K562 (cell line): Measurements from ENCODE around the gene MSH3. TPM values are rescaled to one million over a fixed set of nuclear protein-coding genes. Genes with fewer than 3 reads are reported as not detected.
A peak's percentile ranks its signal among the peaks of the same experiment; 100 is the strongest.

Experiments
- ATAC-seq: fragments of 200-7000 bp; cut with Tn5 transposase; 3 replicates; pipeline ENCODE4 v1.9.1; 2020; ENCODE audit warnings: moderate library complexity
- BruUV-seq: library from RNA; stranded (reverse); fragments of 400-500 nt; replicated peaks from 2 replicates; lab custom pipeline; 2021; lab: Mats Ljungman, UMichigan
- CTCF ChIA-PET: fragments of 300-600 bp; formaldehyde crosslinking; extraction: SDS; loops from one replicate; lab custom pipeline; 2021; ENCODE audit warnings: low intra/inter-chr PET ratio; lab: Yijun Ruan, JAX
- POLR2A ChIA-PET: fragments of 300-600, 350-650 bp; sonication (Branson Sonifier 250); formaldehyde crosslinking; extraction: SDS; loops from one replicate; lab custom pipeline; 2021; ENCODE audit warnings: antibody characterized with exemption, inconsistent platforms; lab: Yijun Ruan, JAX
- DNase-seq, 4 experiments: peaks; one replicate each; pipeline versions ENCODE4 v3.0.0 to v3.0.0-alpha.2; 2011 to 2018; ENCODE audit warnings: low spot score in 3 of 4, mixed read lengths in 3 of 4; ENCODE audit errors: extremely low read depth in 1 of 4
- FAIRE-seq: peaks from 2 replicates; lab custom pipeline; 2011; peaks lifted over from hg19 to GRCh38; lab: Jason Lieb, UNC
- H2AFZ ChIP-seq: 2 replicates; pipeline ENCODE4 v1.6.0; 2011; ENCODE audit warnings: low read depth, low read length, control low read depth, inconsistent platforms
- H3K27ac ChIP-seq: fragments of 200-600 bp; 3 replicates; pipeline ENCODE4 v1.8.0; 2011; ENCODE audit warnings: low read depth, mild to moderate bottlenecking, control low read depth, inconsistent platforms, low read length, moderate library complexity, mixed read lengths; ENCODE audit errors: extremely low read depth
- H3K27me3 ChIP-seq, 2 experiments: fragments of 300-600 bp in 1 of 2; 2 replicates in 1 of 2; 3 replicates in 1 of 2; pipeline versions ENCODE4 v1.6.0 to v1.8.0; 2011; ENCODE audit warnings: inconsistent platforms in 2 of 2, low read length in 2 of 2, mild to moderate bottlenecking in 1 of 2, mixed read lengths in 1 of 2, moderate library complexity in 1 of 2; ENCODE audit not compliant: control insufficient read depth in 2 of 2, insufficient read depth in 2 of 2
- H3K36me3 ChIP-seq: fragments of 300-600 bp; 3 replicates; pipeline ENCODE4 v1.8.0; 2011; ENCODE audit warnings: mild to moderate bottlenecking, low read length, inconsistent platforms; ENCODE audit not compliant: control insufficient read depth, insufficient read depth
- H3K4me1 ChIP-seq, 2 experiments: fragments of 200-600 bp in 1 of 2; replicated peaks in 1 of 2; 2 replicates in 1 of 2; 3 replicates in 1 of 2; pipeline versions ENCODE4 v1.5.1 to v1.8.0; 2011; ENCODE audit warnings: inconsistent platforms in 2 of 2, low read length in 2 of 2, mild to moderate bottlenecking in 1 of 2, mixed read lengths in 1 of 2, moderate library complexity in 1 of 2; ENCODE audit not compliant: control insufficient read depth in 2 of 2, insufficient read depth in 2 of 2
- H3K4me2 ChIP-seq: 2 replicates; pipeline ENCODE4 v1.6.1; 2011; ENCODE audit warnings: low read length, control low read depth, inconsistent platforms, mixed read lengths; ENCODE audit not compliant: insufficient read depth
- H3K4me3 ChIP-seq: fragments of 200-600 bp; sonication (generic), shearing (Covaris generic); 2 replicates; pipeline ENCODE4 v1.5.1; 2016; ENCODE audit warnings: control low read depth, inconsistent platforms
- H3K79me2 ChIP-seq: fragments of 200-600 bp; 3 replicates; pipeline ENCODE4 v1.8.0; 2011; ENCODE audit warnings: low read length, inconsistent platforms; ENCODE audit not compliant: control insufficient read depth, insufficient read depth
- H3K9ac ChIP-seq, 2 experiments: 2 replicates each; pipeline versions ENCODE4 v1.6.0 to v1.6.1; 2011; ENCODE audit warnings: low read depth in 2 of 2, low read length in 2 of 2, control low read depth in 1 of 2, inconsistent platforms in 1 of 2, mild to moderate bottlenecking in 1 of 2, mixed read lengths in 1 of 2; ENCODE audit not compliant: insufficient read depth in 1 of 2
- H3K9me1 ChIP-seq: one replicate; pipeline ENCODE4 v1.6.0; 2011; ENCODE audit warnings: inconsistent platforms, mild to moderate bottlenecking, low read length, moderate library complexity; ENCODE audit not compliant: control insufficient read depth, insufficient read depth
- H3K9me3 ChIP-seq: replicated peaks from 2 replicates; pipeline ENCODE4 v1.5.1; 2011; ENCODE audit warnings: low read depth, low read length, inconsistent platforms; ENCODE audit not compliant: control insufficient read depth, insufficient read depth
- H4K20me1 ChIP-seq: replicated peaks from 2 replicates; pipeline ENCODE4 v1.6.1; 2011; ENCODE audit warnings: low read length, inconsistent platforms, mixed read lengths; ENCODE audit not compliant: control insufficient read depth, insufficient read depth
- C11orf30 ChIP-seq: fragments of 450-650 bp; IDR thresholded peaks from 2 replicates; pipeline ENCODE4 v1.6.1; 2016; ENCODE audit warnings: low read depth, mild to moderate bottlenecking
- CBX5 ChIP-seq: IDR thresholded peaks from 2 replicates; pipeline ENCODE4 v1.6.1; 2014; ENCODE audit warnings: low read depth, borderline replicate concordance
- FOS ChIP-seq: IDR thresholded peaks from 3 replicates; pipeline ENCODE4 v1.6.1; 2011; ENCODE audit not compliant: insufficient read length; ENCODE audit errors: extremely low read depth
- PHTF2 ChIP-seq: fragments of 250-450 bp; sonication (Bioruptor Pico); IDR thresholded peaks from 2 replicates; pipeline ENCODE4 v1.5.0; 2021; ENCODE audit warnings: mild to moderate bottlenecking
- in situ Hi-C: fragments of 300-500 bp; cut with MboI; formaldehyde crosslinking; loops from 4 replicates; pipeline ENCODE4 v1.15.0; 2018; ENCODE audit warnings: inconsistent platforms, mixed read lengths
- intact Hi-C: fragments of 100-400 bp; cut with micrococcal nuclease; formaldehyde crosslinking; loops from 2 replicates; pipeline ENCODE4 v1.14.2; 2022
- polyA plus RNA-seq, 8 experiments: library from polyadenylated mRNA; depleted of rRNA in 4 of 8; stranded (reverse) in 5 of 8; unstranded in 3 of 8; fragments of >200 nt; fragmentation: Nextera tagmentation in 2 of 8; fragmentation: Illumina TruSeq in 1 of 8; extraction: Ambion mirVana in 2 of 8; extraction: Trizol in 1 of 8; gene quantifications; 2 replicates each; pipeline versions ENCODE4 v1.2.1 to v1.2.3, GENCODE V29; 2011 to 2014; ENCODE audit warnings: inconsistent platforms in 1 of 8, missing spikeins in 1 of 8
- total RNA-seq, 7 experiments: library from RNA; depleted of rRNA in 6 of 7; stranded (reverse); fragments of >200 nt in 6 of 7; fragmentation: Illumina TruSeq in 2 of 7; extraction: Trizol in 2 of 7; gene quantifications; 2 replicates each; pipeline versions ENCODE4 v1.2.1 to v1.2.3, GENCODE V29; 2011 to 2021; ENCODE audit warnings: low replicate concordance in 1 of 7
- TF ChIP-seq, protein P1 (sequence below), 2 experiments: fragments of 450-650 bp in 1 of 2; IDR thresholded peaks; 2 replicates each; pipeline ENCODE4 v1.6.1; 2011 to 2017; ENCODE audit warnings: low read depth in 2 of 2, antibody characterized with exemption in 1 of 2, borderline replicate concordance in 1 of 2, low read length in 1 of 2, mild to moderate bottlenecking in 1 of 2, mixed read lengths in 1 of 2; ENCODE audit not compliant: control insufficient read depth in 1 of 2
- TF ChIP-seq, protein P2 (sequence below): fragments of 450-650 bp; IDR thresholded peaks from 2 replicates; pipeline ENCODE4 v1.6.1; 2016

The MSH3 gene
- total and polyA plus RNA-seq, 9 of the 15 experiments (the other 6 are each of a cell fraction or from before 2014, with no cell fraction given) = 3.9 to 17.2 (median 13.2) TPM

DNA sequence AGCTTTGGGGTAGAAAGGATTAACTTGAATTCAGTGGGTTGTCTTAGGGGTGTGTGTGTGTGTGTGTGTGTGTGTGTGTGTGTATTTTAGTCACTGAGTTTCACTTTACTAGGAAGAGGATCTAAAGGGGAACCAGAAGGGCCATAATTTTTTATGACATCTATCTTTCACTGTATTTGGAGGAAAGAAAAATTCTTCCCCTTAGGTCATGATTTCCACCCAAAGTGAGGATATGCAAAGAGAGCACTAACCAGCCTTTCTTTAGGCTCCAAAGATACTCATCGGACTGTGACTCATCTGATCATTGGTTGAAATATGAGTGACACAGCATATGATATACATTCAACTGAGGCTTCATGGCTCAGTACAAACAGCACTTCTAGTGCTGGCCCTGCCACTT is 230.5 kb downstream of the MSH3 start (continued):
- TF ChIP-seq, protein P1, sequence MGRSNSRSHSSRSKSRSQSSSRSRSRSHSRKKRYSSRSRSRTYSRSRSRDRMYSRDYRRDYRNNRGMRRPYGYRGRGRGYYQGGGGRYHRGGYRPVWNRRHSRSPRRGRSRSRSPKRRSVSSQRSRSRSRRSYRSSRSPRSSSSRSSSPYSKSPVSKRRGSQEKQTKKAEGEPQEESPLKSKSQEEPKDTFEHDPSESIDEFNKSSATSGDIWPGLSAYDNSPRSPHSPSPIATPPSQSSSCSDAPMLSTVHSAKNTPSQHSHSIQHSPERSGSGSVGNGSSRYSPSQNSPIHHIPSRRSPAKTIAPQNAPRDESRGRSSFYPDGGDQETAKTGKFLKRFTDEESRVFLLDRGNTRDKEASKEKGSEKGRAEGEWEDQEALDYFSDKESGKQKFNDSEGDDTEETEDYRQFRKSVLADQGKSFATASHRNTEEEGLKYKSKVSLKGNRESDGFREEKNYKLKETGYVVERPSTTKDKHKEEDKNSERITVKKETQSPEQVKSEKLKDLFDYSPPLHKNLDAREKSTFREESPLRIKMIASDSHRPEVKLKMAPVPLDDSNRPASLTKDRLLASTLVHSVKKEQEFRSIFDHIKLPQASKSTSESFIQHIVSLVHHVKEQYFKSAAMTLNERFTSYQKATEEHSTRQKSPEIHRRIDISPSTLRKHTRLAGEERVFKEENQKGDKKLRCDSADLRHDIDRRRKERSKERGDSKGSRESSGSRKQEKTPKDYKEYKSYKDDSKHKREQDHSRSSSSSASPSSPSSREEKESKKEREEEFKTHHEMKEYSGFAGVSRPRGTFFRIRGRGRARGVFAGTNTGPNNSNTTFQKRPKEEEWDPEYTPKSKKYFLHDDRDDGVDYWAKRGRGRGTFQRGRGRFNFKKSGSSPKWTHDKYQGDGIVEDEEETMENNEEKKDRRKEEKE (IDR thresholded peaks at IDR 0.05; ENCODE audit: borderline replicate concordance in 1 of 2, control insufficient read depth in 1 of 2, low read depth in 2 of 2, low read length in 1 of 2) = no peak
- no peak for TF ChIP-seq PHTF2 (CRISPR knock-in tag)
- TF ChIP-seq, all 486 proteins: peak for 17

DNA sequence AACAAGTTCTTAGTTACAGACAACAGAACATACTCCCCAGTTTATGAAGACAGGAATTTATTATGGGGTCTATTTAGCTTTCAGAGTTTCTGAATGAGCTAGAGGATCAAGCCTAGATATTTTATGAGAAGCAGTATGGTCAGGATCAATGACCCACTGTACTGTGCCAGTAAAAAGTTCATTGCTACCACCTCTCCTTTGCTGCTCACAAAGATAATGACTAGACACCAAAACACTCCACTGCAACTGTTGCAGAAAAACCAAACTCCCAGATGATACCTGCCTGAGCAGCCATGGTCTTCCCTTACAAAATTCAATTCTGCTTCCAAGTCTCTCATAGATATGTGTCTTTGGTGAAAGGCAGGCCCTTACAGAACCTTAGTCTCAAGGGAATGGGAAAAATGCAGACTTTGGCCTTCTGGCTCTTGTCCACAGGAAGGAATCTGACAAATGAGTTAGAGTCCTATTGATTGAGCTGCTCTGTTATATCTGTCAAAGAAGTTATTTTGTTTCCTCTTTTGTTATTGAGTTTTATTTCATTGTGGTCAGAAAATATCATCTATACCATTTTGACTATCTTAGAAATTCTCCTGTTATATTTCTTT is 231.0 kb downstream of the MSH3 start:
- Histone ChIP-seq H3K4me1 (peaks cover 0 to 6% of the 10 kb centered on the region in 2 experiments; a peak in 2 of 5 replicates), H3K27ac (no peak overlapping the region; the same call in 2 of the 3 replicates), H3K9ac (no peak overlapping the region), H3K36me3 (no peaks in the 10 kb centered on the region), H3K27me3 (no peaks in the 10 kb centered on the region), H3K79me2 (no peaks in the 10 kb centered on the region), H3K9me1 (no peaks in the 10 kb centered on the region), H4K20me1 (no peaks in the 10 kb centered on the region), H3K9me3 (no peaks in the 10 kb centered on the region), H3K4me2 (no peak overlapping the region), H2AFZ (no peak overlapping the region), H3K4me3 (no peak overlapping the region)
- DNase-seq (no peak), FAIRE-seq (no peak), ATAC-seq (peak; percentile 42; the same call in 2 of the 3 replicates)
- in situ Hi-C loops = no loop called here
- BruUV-seq = no TSS peak
- ChIA-PET POLR2A (interaction anchor here (0.6 kb wide), 2 partner anchors 13 to 109 kb away, joined by 3 to 5 read pairs; no protein-coding TSS in a partner anchor), CTCF (no interaction called here)
- intact Hi-C loops = no loop called here
- TF ChIP-seq, protein P2, sequence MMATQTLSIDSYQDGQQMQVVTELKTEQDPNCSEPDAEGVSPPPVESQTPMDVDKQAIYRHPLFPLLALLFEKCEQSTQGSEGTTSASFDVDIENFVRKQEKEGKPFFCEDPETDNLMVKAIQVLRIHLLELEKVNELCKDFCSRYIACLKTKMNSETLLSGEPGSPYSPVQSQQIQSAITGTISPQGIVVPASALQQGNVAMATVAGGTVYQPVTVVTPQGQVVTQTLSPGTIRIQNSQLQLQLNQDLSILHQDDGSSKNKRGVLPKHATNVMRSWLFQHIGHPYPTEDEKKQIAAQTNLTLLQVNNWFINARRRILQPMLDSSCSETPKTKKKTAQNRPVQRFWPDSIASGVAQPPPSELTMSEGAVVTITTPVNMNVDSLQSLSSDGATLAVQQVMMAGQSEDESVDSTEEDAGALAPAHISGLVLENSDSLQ = 0 out of 2 replicates have a peak, but pooled peaks have one; percentile 2
- TF ChIP-seq CBX5 (no peak), C11orf30 (0 out of 2 replicates have a peak, but pooled peaks have one; percentile 2), FOS (no peak)
